Hepatic stellate cell (primary cell): ENCODE data around the gene KEL.

Source experiments
- DNase-seq: peaks from one replicate; pipeline ENCODE4 v3.0.0; 2011; ENCODE audit warnings: low spot score

The KEL gene

DNA sequence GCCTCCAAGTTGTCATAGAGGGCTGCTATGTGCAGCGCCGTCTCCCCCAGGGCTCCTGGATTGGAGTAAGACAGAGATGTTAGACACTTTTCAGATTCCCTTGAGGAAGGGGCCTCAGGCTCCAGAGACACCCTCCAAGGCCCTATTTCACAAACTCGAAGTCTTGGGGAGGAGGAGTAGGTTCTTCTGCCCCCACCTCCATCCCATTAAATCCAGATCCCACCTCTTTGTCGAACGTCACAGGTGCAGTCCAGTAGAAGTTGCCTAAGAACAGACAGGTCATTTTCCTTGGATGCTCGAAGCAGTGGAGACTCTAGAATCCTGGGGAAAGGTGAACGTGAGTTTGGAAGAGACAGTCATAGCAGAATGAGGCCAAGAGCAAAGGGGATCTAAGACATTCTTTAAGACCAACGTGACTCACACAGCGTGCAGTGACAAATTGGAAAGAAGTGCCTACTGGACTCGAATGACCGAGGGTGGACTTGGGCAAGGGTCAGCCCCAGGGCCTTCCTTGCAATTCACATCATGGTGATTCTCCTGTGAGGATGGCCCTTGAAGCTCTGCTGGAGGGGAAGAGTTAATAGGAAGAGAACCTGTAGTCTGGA lies 31.9 kb downstream of the KEL start:
- DNase-seq: no peak

DNA sequence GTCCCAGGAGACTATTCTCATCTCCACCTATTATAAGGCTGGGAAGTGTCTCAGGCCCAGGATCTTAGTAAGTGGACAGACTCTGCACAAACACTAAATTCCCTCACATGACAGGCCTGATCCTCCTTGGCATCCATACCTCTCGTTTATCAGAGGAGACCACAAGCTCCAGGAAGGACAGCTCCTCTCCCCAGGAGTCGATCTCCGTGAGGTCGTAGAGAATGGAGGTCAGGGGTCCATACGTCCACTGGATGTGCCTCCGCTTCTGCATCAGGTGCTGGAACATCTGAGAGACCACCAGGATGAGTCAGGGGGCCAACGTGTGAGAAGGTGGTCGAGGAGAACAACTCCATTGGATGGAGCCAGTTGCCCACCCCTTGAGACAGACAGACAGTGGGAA lies 34.2 kb downstream of the KEL start:
- no peak for DNase-seq

DNA sequence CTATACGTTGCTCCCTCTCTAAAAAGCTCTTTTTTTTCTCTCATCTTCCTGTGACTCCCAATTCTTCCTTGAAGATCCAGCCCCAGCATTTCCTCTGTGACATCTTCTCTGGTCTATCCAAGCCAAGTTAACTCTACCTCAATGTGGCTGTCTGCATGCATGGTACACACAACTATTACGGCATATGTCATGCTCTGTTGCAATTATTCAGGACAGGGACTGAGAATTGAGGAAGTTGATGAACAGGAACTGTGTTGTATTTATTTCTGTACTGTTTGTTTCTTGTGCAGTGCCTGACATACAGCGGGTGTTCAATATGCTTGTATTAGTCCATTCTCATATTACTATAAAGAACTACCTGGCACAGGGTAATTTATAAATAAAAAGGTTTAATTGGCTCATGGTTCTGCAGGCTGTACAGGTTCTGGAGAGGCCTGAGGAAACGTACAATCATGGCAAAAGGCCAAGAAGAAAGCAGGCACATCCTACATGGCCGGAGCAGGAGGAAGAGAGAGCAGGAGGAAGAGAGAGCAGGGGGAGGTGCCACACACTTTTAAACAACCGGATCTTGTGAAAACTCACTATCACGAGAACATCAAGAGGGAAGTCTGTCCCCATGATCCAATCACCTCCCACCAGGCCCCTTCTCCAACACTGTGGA lies 34.9 kb downstream of the KEL start:
- no peak for DNase-seq

DNA sequence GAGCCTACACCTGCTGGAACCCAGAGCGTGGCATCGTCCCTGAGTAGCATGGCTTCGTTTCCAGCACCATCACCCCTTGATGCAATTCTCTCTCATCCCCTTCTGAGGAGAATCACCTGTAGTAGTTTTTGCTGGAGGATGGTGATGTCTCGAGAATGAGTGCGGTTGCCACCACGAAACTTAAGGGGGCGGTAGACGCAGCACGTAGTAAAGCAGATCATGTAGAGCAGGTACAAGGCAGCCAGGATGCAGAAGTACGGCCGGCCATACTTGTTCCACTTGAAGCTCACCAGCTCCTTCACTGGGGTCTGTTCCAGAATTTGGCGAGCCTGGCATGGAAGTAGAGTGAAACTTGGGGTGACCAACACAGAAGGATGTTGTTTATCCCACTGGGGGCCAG lies 36.8 kb downstream of the KEL start:
- no peak for DNase-seq

DNA sequence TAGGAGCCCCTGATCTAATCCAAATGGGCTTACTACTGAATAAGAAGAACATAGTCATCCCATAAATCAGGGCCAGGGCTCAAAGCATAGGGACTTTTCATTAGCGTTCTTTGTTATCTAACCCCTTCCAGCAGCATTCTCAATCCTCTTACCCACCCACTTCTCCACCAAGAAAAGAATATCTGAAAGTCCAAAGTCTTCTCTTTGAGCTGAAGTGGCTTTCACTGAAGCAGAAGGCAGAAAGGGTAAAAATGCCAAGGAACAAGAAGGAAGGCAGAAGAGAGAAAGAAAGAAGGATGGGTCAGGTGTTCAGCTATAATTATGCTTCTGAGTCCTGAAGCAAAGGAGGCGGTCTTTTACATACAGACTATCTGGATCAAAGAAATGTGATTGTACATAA lies 38.8 kb downstream of the KEL start:
- DNase-seq: no peak

DNA sequence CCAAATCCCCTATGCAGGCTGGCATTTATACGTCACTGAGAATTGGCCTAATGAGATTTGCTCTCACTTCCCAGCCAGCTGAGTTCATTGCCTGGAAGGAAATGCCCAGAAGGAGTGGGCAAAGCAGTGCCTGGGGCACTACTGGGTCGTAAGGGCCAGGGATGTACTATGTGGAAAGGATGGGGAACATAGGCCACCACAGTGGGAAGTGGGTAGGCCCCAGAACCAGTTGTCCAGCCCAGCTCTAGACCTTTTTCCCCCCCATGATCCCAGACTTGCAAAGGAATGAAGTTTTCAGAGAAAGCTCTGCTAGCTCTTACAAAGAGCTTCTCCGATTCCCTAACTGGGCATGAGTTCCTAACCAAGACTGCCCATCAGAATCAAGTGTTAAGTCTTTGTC lies 42.5 kb downstream of the KEL start:
- no peak for DNase-seq

DNA sequence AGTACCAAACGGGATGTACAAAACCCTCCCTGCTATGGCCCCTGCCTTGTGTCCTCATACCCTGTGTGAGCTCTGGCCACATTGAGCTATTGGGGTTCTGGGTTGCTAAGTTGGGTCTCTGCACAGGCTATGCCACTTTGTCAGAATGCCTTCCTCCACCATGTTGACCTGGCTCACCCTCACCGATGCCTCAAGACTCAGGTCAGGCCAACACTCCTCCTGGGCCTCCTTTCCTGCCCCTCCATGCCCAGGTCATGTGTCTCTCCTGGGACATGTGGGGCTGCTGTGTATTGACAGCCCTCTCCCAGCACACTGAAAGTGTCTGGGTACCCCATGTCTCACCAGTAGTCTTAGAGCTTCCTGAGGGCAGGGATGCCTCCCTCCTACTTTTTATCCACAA lies 43.3 kb downstream of the KEL start:
- no peak for DNase-seq

DNA sequence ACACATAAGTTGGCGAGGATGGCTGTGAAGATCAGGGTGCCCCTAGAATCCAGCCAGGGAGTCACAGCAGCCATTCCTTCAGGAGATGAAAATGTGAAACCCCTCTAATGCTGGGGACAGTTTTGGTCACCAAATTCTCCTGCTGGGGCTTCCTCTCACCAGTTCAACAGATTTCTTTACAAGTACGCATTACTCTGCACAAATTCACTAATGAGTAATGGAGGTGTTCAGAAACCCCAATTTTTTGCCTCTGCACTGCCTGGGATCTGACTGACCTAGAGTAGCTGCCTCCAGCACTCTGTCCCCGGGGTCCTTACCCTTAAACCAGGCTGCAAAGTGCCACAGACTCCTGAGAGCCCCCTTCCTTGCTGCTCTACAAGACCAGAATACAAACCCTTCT lies 44.7 kb downstream of the KEL start:
- DNase-seq: no peak

DNA sequence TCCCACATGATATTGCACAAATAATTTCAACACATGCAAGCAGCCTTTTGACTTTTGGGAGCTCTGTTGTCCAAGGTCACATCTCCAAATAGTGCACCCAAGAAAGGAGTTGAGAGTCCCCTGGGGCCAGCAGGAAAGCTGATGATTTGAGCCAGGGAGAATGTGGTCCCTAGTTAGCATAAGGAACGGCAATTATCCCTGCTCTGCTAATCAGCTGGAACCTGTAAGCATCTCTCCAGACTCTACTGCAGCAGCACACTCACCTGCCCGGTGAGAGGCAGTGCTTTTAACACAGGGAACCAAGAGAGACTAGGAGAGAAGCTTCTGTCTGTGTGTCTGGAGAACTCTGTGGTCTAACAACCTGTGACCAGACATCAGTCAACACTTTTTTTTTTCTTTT lies 45.7 kb downstream of the KEL start:
- no peak for DNase-seq

DNA sequence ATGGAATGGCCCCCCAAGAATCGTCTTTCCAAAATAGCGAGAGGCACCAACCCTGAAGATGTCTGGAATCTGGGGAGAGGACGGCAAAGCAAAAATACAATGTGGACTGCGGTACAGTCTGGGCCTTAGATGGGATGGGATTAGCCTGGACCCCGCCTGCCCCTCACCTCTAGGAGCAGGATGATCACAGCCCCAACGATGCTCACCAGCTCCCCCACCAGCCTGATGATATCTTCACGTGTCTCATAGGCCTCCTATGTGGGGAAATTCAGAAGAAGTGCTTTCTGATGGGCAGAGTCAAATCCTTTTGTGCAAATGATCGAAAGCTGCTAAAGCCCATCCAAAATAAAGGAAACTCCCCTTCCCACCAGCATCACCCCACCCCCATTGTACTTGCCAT lies 46.8 kb downstream of the KEL start:
- DNase-seq: no peak

DNA sequence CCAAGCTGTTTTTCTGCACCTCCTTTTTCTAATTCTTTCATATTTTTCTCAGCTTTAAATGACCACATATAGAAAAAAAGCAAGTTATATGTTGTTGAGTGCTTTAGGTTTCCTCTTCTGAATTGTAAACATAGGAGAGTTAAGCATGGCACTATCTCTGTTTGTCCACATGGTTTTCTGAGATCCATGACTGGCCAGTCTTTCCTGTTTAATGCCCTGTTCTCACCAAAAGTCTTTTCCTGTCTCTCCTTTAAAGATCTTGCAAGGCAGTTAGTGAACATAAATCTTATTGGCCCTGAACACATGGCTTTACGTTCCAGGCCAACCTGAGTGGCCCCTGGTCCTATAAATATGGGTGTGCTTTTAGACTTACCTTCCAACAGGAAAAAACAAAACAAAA lies 48.0 kb downstream of the KEL start:
- no peak for DNase-seq

DNA sequence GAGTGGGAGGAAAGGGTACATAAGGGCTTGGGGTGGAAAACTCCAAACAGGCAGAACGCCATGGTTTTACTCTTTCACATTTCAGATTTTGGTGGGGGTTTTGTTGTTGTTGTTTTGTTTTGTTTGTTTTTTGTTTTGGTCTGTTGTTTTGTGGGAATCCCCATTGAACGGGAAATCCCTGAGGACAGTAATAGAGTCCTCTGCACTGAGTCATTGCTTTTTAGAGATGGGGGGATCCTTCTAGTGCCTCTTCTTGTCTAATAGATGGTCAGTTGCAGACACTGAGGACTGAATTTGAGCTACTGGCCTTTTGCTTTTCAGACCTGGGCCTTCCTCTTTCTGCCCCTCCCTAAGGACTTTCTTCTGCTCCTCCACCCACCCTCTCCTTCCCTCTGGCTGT lies 48.6 kb downstream of the KEL start:
- DNase-seq: no peak

DNA sequence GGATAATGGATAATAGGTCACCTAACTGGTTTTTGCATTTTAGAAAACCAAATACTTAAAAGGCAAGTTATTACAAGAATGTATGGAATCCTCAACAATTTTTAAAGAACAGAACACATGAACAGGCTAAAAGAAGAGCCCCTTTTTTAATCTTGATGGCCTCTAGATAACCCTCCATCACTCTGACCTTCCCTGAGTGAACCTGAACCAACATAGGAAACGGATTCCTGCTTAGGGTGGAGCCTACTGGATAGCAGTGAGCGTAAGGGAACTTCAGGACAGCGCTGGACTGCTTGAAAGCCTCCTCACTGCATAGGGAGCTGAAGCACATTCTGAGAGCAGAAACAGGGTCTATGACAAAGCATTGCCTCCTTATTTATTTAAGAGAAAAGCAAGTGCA lies 49.1 kb downstream of the KEL start:
- no peak for DNase-seq

DNA sequence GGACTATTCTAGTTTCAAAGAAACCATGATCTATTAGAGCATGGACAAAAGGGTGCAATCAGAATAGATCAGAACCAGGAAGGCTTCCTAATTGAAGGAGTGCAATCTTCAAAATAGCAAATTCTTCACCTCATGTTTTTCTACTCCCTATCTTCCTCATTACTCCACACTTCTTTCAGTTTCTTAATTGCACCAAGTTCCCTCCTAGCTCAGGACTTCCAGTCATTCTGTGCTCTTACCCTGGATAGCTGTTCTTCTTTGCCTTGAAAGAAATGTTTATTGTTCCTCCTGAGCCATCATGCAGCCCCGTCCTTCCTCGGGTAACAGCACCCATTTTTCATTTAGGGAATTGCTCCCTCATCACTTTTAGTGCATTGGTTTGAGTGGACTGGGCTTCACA lies 51.7 kb downstream of the KEL start:
- DNase-seq: no peak

DNA sequence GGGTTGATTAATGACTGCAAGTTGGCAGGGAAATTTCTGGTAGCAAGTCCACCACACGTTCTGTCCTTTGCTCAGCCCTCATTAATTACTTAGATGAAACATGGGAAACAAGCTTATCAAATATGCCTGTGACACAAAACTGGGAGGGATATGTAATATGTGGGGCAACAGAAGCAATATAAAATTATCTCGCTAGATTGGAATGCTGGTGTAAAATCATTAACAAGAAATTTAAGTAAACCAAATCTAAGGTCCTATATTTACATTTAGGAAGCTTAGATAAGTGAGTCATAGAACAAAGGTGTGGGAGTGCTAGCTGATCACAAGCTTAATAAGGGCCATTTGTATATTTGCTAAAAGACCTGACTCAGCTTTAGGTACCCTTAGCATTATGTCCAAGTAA lies 52.1 kb downstream of the KEL start:
- no peak for DNase-seq

DNA sequence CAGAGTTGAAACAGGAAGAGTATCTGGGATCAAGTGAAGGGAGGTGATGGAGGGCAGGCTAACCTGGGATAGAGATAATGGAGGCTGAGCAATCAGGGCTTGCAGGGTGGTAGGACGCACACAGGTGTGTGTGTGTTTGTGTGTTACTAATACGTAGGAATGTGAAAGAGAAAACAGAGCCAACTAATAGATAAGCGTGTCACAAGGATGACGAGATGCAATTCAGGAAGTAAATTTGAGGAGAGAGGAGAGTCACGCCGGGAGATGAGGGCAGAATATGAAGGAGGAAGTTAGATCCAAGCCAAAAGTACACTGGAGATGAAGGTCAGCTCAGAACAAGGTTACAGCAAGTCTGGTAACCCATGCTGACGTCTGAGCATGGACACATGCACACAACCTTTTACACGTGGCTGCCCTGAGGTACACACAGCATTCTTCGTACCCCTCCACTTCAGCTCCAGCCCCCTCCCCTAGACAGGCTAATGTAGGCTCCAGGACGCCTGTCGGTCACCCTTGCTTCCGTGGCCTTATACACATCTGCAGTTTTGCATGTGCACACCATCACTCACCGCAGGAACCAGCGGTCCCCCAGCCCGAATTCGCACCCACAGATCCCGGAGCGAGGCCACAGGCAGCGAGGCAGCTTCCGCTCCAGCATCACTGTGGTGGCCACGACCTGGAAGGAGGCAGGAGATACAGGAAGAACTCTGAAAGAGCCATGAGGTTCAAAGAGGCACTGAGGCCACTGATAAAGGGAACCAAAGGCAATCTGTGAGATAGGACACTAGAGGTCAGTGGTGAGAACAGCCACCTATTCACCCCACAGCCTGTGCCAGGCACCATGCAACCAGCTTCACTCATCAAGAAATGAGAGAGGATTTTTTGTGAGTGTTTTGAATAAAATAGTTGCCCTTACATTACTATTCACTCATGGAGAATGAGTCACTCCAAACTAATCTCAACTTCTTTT lies 53.0 kb downstream of the KEL start:
- no peak for DNase-seq

DNA sequence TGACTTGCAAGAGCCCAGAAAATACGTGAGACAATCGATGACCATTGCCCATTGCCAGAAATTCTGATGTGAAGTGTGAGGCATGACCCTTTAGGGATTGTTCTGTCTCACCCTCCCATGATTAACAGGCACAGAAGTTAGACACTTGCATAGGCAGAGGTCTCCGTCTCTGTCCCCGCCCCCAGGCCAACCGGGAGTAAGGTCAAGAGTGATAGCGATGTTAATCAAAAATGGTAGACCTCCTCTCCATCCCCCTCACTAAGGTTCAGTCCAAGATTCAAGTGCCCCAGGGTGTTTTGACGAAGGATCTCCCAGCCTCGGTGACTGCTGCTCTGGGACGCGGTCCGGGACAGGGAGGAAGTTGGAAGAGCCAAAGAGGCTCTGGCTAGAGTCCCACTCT lies 53.9 kb downstream of the KEL start:
- DNase-seq: no peak

DNA sequence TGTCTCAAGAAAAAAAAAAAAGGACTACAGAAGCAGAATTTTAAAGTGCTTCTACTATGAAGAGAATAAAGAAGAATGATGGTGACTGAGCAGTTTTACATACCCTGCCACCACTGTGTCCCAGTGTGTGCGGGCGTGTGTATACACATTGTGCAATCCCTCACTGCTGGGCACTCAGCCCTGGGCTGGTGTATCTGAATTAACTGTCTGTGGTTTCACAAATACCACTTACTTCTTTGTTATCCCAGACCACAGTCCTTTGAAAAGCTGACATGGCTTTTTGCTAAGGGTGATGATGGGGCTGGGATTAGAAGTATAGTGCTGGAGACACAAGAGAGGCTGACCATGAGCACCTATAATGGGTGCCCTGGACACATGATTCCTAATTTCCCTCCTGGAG lies 55.5 kb downstream of the KEL start:
- DNase-seq: no peak

DNA sequence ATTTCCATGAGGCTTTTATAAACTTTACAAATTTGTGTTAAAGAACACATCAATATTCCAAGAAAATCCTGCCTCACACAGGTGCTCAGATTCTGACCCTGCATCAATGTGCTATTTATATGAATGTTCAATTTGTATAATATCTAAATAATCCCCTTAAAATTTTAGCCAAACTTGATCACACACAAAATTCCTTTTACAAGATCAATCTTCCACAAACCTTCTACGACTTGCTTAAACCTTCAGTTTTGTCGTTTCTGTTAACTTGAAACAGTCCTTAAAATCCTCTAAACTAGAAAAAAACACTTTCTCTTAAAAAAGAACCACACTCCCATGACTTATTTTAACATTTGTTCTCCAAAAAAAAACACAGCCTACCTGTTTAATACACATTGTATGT lies 56.4 kb downstream of the KEL start:
- no peak for DNase-seq

DNA sequence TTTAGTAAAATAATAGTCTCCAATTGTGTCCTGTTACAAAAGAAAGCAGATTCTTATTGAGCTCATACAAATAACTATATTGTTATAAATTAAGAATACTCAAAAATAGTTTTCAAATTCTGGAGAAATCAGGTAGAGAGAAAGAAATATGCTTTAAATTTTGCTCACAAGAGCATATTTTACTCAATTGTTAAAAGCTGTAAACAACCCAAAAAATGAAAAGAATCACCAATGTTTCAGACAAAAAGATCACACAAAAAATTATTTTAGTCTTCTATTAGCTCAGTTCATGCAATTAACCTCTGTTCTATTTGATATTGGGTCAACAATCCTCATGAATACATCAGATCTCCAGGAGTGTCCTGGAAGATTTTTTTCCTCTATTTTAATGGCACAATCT lies 58.0 kb downstream of the KEL start:
- DNase-seq: no peak

DNA sequence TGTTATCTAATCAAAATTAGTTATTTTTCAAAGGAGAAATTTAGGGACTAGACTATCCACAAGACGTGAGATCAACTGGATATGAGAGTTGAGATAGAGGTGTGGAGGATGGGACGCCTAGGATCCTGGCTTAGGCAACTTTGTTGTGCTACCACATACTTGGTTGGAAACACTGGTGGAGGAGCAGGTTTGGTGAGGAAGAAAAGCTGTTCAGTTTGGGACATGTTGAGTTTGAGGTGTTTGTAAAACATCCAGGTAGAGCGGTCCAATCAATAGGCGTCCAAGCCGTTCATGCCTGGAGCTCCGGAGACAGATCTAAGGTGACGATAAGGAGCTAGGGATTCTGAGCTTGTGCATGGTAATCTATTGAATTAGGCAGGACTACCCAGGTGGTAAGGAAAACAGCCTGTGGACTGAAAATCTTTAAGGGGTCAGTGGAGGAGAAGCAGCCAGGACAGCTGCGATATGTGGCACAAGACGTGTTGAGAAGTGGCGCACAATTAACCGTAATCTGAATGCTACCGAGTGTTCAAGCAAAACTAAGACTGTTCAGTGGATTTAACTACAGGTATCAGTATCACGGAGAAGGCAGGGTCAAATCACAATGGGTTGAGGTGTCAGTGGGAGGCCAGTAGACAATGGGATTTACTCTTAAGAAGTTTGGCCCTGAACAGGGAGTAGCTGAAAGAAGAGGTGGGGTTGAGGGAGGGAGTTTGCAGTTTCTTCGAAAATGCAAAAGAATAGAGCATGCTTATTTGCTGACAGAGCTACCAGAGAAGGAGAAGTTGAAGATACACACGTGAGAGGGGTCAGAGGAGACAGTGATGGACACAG lies 60.5 kb downstream of the KEL start:
- no peak for DNase-seq

DNA sequence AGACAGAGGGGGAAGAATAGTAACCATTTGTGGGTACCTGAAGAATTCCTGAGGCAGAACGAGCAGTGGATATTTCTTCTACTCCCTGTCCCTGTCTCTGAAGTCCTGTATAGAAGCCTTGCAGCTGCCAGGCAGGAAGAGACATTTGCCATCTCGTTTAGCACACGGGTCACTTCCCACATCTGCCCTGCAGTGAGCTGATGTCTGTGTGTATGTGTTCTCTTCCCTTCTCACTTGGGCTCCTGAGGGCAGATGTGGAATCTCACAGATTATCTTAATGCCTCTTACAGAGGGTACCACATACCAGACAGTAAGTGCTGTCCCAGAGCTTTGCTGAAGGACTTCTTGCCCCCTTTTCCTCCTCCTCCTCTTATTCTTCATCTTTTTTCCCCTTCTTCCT lies 62.5 kb downstream of the KEL start:
- no peak for DNase-seq
